Esophagus muscularis mucosa (tissue), 4 donors: ENCODE data around the gene CEMIP2. TPM values are rescaled to one million over a fixed set of nuclear protein-coding genes. Genes with fewer than 3 reads are reported as not detected.

Experiments used
- DNase-seq: peaks from one replicate; pipeline ENCODE4 v3.0.0-alpha.2; 2017; ENCODE audit errors: extremely low spot score
- H3K27ac ChIP-seq, 4 donors: fragments of 200-600 bp; sonication (generic); replicated peaks in 1 of 4; 1 replicate in 3 of 4; 2 replicates in 1 of 4; pipeline ENCODE4 v1.5.1; 2016 to 2019; ENCODE audit warnings: mild to moderate bottlenecking in 1 of 4
- H3K27me3 ChIP-seq, 4 donors: fragments of 200-600 bp; sonication (generic); one replicate each; pipeline versions ENCODE4 v1.5.1 to v1.6.0; 2016 to 2019
- H3K36me3 ChIP-seq, 4 donors: fragments of 200-600 bp; sonication (generic); one replicate each; pipeline ENCODE4 v1.5.1; 2016 to 2019
- H3K4me1 ChIP-seq, 4 donors: fragments of 200-600 bp; sonication (generic); one replicate each; pipeline ENCODE4 v1.5.1; 2016 to 2019
- H3K4me3 ChIP-seq, 4 donors: fragments of 200-600 bp; sonication (generic); 1 replicate in 2 of 4; 2 replicates in 2 of 4; pipeline ENCODE4 v1.5.1; 2016 to 2019; ENCODE audit warnings: mild to moderate bottlenecking in 4 of 4, moderate library complexity in 1 of 4
- H3K9me3 ChIP-seq, 4 donors: fragments of 200-600 bp; sonication (generic); 1 replicate in 3 of 4; 2 replicates in 1 of 4; pipeline ENCODE4 v1.5.1; 2016 to 2019
- CTCF ChIP-seq, 3 experiments: fragments of 200-600 bp in 2 of 3; fragments of 450-650 bp in 1 of 3; sonication (generic) in 2 of 3; IDR thresholded peaks; one replicate each; pipeline ENCODE4 v1.5.1; 2017 to 2019; ENCODE audit warnings: antibody characterized with exemption in 3 of 3, mild to moderate bottlenecking in 2 of 3, moderate library complexity in 1 of 3
- EP300 ChIP-seq: sonication (generic); formaldehyde crosslinking; IDR thresholded peaks from one replicate; pipeline ENCODE4 v1.6.1; 2017; ENCODE audit warnings: antibody characterized with exemption
- POLR2A ChIP-seq: fragments of 450-650 bp; IDR thresholded peaks from one replicate; pipeline ENCODE4 v1.6.1; 2017; ENCODE audit warnings: antibody characterized with exemption, moderate library complexity, mild to moderate bottlenecking, low read depth
- POLR2AphosphoS5 ChIP-seq, 2 donors: sonication (generic); formaldehyde crosslinking; IDR thresholded peaks; one replicate each; pipeline ENCODE4 v1.6.1; 2017; ENCODE audit warnings: antibody characterized with exemption in 2 of 2
- WGBS: methylation state at CpG from one replicate; pipeline ENCODE4 v1.1.5; 2018; 5-methylcytosine and 5-hydroxymethylcytosine counted together
- intact Hi-C: fragments of 100-400 bp; cut with DNase I; formaldehyde crosslinking; loops from one replicate; pipeline ENCODE4 v1.15.1; 2023
- total RNA-seq, 4 donors: library from RNA; depleted of rRNA; stranded (reverse); fragments of >200 nt; gene quantifications; one replicate each; pipeline versions ENCODE4 v1.1.0 to v1.2.1, GENCODE V29; 2016

CEMIP2 gene
- total RNA-seq, 4 donors from 2014 or later: 18.5 to 144 (median 26.8) TPM

- no peak for DNase-seq
- Histone ChIP-seq H3K36me3 (peaks cover 9 to 46% (median 23%) of the 10 kb centered on the region in 4 donors), H3K27ac (no peak overlapping the region), H3K4me1 (peaks cover 0 to 7% (median 2%) of the 10 kb centered on the region in 4 donors), H3K27me3 (no peaks in the 10 kb centered on the region), H3K9me3 (no peaks in the 10 kb centered on the region), H3K4me3 (no peak overlapping the region)
- 96% methylated on average over 5 of the region's 5 CpGs for WGBS
- no peak for TF ChIP-seq EP300
- no peak for TF ChIP-seq POLR2AphosphoS5 (IDR thresholded peaks at IDR 0.05)
- TF ChIP-seq CTCF (IDR thresholded peaks at IDR 0.05): no peak
- no peak for TF ChIP-seq POLR2A
- intact Hi-C loops: no loop called here
Observed at GRCh38 chr9:71743882-71744281, 24.4 kb downstream of the CEMIP2 start.

- Histone ChIP-seq H3K27me3 (no peaks in the 10 kb centered on the region), H3K27ac (no peak overlapping the region), H3K9me3 (no peaks in the 10 kb centered on the region), H3K4me1 (peaks cover 0 to 5% (median 1%) of the 10 kb centered on the region in 4 donors), H3K4me3 (no peak overlapping the region), H3K36me3 (peaks cover 9 to 45% (median 23%) of the 10 kb centered on the region in 4 donors)
- TF ChIP-seq CTCF (IDR thresholded peaks at IDR 0.05) (no peak), POLR2A (no peak), EP300 (no peak), POLR2AphosphoS5 (IDR thresholded peaks at IDR 0.05) (no peak)
- no peak for DNase-seq
- intact Hi-C loops: no loop called here
- 72% methylated on average over 5 of the region's 5 CpGs for WGBS
Observed at GRCh38 chr9:71743217-71743705, 25.1 kb downstream of the CEMIP2 start.

- Histone ChIP-seq H3K4me3 (no peak overlapping the region), H3K27ac (no peak overlapping the region), H3K27me3 (no peaks in the 10 kb centered on the region), H3K9me3 (no peaks in the 10 kb centered on the region), H3K4me1 (no peaks in the 10 kb centered on the region), H3K36me3 (peaks cover 9 to 42% (median 22%) of the 10 kb centered on the region in 4 donors)
- intact Hi-C loops: no loop called here
- DNase-seq: no peak
- no peak for TF ChIP-seq CTCF (IDR thresholded peaks at IDR 0.05)
- WGBS: 97% methylated on average over 4 of the region's 4 CpGs
Observed at GRCh38 chr9:71742703-71743102, 25.6 kb downstream of the CEMIP2 start.

GRCh38 chr9:71741926-71742648 lies 26.2 kb downstream of the CEMIP2 start:
- no peaks in the 10 kb centered on the region for H3K9me3 ChIP-seq
- TF ChIP-seq POLR2A: no peak
- TF ChIP-seq CTCF (IDR thresholded peaks at IDR 0.05): no peak
- TF ChIP-seq POLR2AphosphoS5 (IDR thresholded peaks at IDR 0.05): no peak
- TF ChIP-seq EP300: no peak
- no peak overlapping the region for H3K27ac ChIP-seq
- intact Hi-C loops: no loop called here
- no peak for DNase-seq
- 63% methylated on average over 10 of the region's 10 CpGs for WGBS
- H3K27me3 ChIP-seq: no peaks in the 10 kb centered on the region
- no peak overlapping the region for H3K4me3 ChIP-seq
- H3K36me3 ChIP-seq: peaks cover 9 to 38% (median 23%) of the 10 kb centered on the region in 4 donors
- no peaks in the 10 kb centered on the region for H3K4me1 ChIP-seq

- Histone ChIP-seq H3K27me3 (no peaks in the 10 kb centered on the region), H3K27ac (no peak overlapping the region), H3K36me3 (peaks cover 7 to 41% (median 24%) of the 10 kb centered on the region in 4 donors), H3K4me3 (no peak overlapping the region), H3K9me3 (no peaks in the 10 kb centered on the region), H3K4me1 (no peaks in the 10 kb centered on the region)
- WGBS: 91% methylated on average over 2 of the region's 2 CpGs
- TF ChIP-seq CTCF (IDR thresholded peaks at IDR 0.05) (no peak), EP300 (no peak), POLR2AphosphoS5 (IDR thresholded peaks at IDR 0.05) (no peak), POLR2A (no peak)
- intact Hi-C loops: no loop called here
- DNase-seq: no peak
Observed at GRCh38 chr9:71740199-71740598, 28.1 kb downstream of the CEMIP2 start.
